Measurements from ENCODE around the gene C3orf33. TPM values are rescaled to one million over a fixed set of nuclear protein-coding genes. Genes with fewer than 3 reads are reported as not detected.
A peak's percentile ranks its signal among the peaks of the same experiment; 100 is the strongest.
"Not testable (repeated sequence)": the region's sequence is repeated elsewhere in the genome, so short reads cannot be mapped to it uniquely, and the experiment has no call there.

C3orf33 gene
- total RNA-seq (2014; rRNA removed) = 3.4 and 4.1 TPM in 2 replicates
- 1.1 TPM for polyA plus RNA-seq (2012)

- peak; percentile 48 for DNase-seq (ENCODE audit: low read depth)
Observed at GRCh38 chr3:155805802-155806618, at the start of gene C3orf33. Gene C3orf33, minus strand, starts transcription at chr3:155806278. Its CDS starts 26 bp downstream, at chr3:155806252.

GRCh38 chr3:155854141-155854940 lies 48.3 kb upstream of the C3orf33 start, which contains the start of gene SLC33A1:
Gene SLC33A1, minus strand, starts transcription at chr3:155854427. Its CDS starts 430 bp downstream, at chr3:155853997.
- DNase-seq (ENCODE audit: low read depth) = peak; percentile 99

- DNase-seq (ENCODE audit: low read depth) = peak; percentile 9
Observed at GRCh38 chr3:155853214-155854140, 47.4 kb upstream of the C3orf33 start.

- DNase-seq (ENCODE audit: low read depth) = no peak
Observed at GRCh38 chr3:155852341-155852740, 46.3 kb upstream of the C3orf33 start.

- DNase-seq (ENCODE audit: low read depth) = not testable (repeated sequence)
Observed at GRCh38 chr3:155849404-155849803, 43.3 kb upstream of the C3orf33 start.

GRCh38 chr3:155847993-155848392 lies 41.9 kb upstream of the C3orf33 start:
- DNase-seq (ENCODE audit: low read depth) = no peak

GRCh38 chr3:155846119-155846518 lies 40.0 kb upstream of the C3orf33 start:
- DNase-seq (ENCODE audit: low read depth) = no peak

GRCh38 chr3:155843569-155843968 lies 37.5 kb upstream of the C3orf33 start:
- no peak for DNase-seq (ENCODE audit: low read depth)

GRCh38 chr3:155835341-155836071 lies 29.4 kb upstream of the C3orf33 start:
- DNase-seq (ENCODE audit: low read depth) = no peak

GRCh38 chr3:155828490-155829098 lies 22.5 kb upstream of the C3orf33 start:
- DNase-seq (ENCODE audit: low read depth) = not testable (repeated sequence)

- DNase-seq (ENCODE audit: low read depth) = no peak
Observed at GRCh38 chr3:155815030-155815545, 9.0 kb upstream of the C3orf33 start.

GRCh38 chr3:155813224-155813623 lies 7.1 kb upstream of the C3orf33 start:
- not testable (repeated sequence) for DNase-seq (ENCODE audit: low read depth)

GRCh38 chr3:155809181-155809580 lies 3.1 kb upstream of the C3orf33 start:
- DNase-seq (ENCODE audit: low read depth) = no peak

- DNase-seq (ENCODE audit: low read depth) = no peak
Observed at GRCh38 chr3:155807823-155808222, 1.7 kb upstream of the C3orf33 start.

GRCh38 chr3:155805204-155805801 lies 775 bp downstream of the C3orf33 start:
- no peak for DNase-seq (ENCODE audit: low read depth)

GRCh38 chr3:155804323-155804722 lies 1.8 kb downstream of the C3orf33 start:
- no peak for DNase-seq (ENCODE audit: low read depth)

GRCh38 chr3:155792532-155792931 lies 13.5 kb downstream of the C3orf33 start:
- no peak for DNase-seq (ENCODE audit: low read depth)

- peak; percentile 28 for DNase-seq (ENCODE audit: low read depth)
Observed at GRCh38 chr3:155791190-155791589, 14.9 kb downstream of the C3orf33 start.

- no peak for DNase-seq (ENCODE audit: low read depth)
Observed at GRCh38 chr3:155790272-155790925, 15.7 kb downstream of the C3orf33 start.
